ENCODE results near the gene TBCD.

The TBCD gene

GRCh38 chr17:82881900-82882714, 130.2 kb downstream of the TBCD start:
- Histone ChIP-seq H3K27ac (ENCODE audit: low read length) (no peak overlapping the region), H3K4me2 (ENCODE audit: low read depth, low read length) (no peak overlapping the region), H3K9ac (ENCODE audit: low read length) (no peak overlapping the region), H3K4me1 (ENCODE audit: low read length) (no peaks in the 10 kb centered on the region), H2AFZ (ENCODE audit: low read length) (no peak overlapping the region), H3K4me3 (ENCODE audit: low read length) (no peak overlapping the region), H3K36me3 (replicated peaks; ENCODE audit: insufficient read depth, low read length) (no peaks in the 10 kb centered on the region), H3K27me3 (replicated peaks; ENCODE audit: insufficient read depth, low read length) (no peaks in the 10 kb centered on the region), H3K9me3 (replicated peaks; ENCODE audit: insufficient read depth, low read length) (no peaks in the 10 kb centered on the region), H3F3A (ENCODE audit: insufficient read depth, low read length) (no peaks in the 10 kb centered on the region), H3K9me2 (replicated peaks; ENCODE audit: insufficient read depth, low read length) (no peaks in the 10 kb centered on the region), H4K20me1 (ENCODE audit: insufficient read depth, low read length) (no peaks in the 10 kb centered on the region), H3K79me2 (ENCODE audit: low read length) (peaks cover 17% of the 10 kb centered on the region; the same call in 1 of the 2 replicates)
- no peak for DNase-seq
- TF ChIP-seq EZH2 (optimal IDR thresholded peaks at IDR 0.05; ENCODE audit: low read depth, low read length) (no peak), EZH2phosphoT487 (IDR thresholded peaks at IDR 0.05; ENCODE audit: low read length) (no peak), CTCF (IDR thresholded peaks at IDR 0.05; ENCODE audit: low read length) (no peak)

- Histone ChIP-seq H3K4me1 (ENCODE audit: low read length) (no peaks in the 10 kb centered on the region), H3K9me2 (replicated peaks; ENCODE audit: insufficient read depth, low read length) (no peaks in the 10 kb centered on the region), H4K20me1 (ENCODE audit: insufficient read depth, low read length) (no peaks in the 10 kb centered on the region), H3F3A (ENCODE audit: insufficient read depth, low read length) (no peaks in the 10 kb centered on the region), H3K79me2 (ENCODE audit: low read length) (peaks cover 17% of the 10 kb centered on the region; the same call in 1 of the 2 replicates), H2AFZ (ENCODE audit: low read length) (no peak overlapping the region), H3K4me2 (ENCODE audit: low read depth, low read length) (no peak overlapping the region), H3K4me3 (ENCODE audit: low read length) (no peak overlapping the region), H3K27me3 (replicated peaks; ENCODE audit: insufficient read depth, low read length) (no peaks in the 10 kb centered on the region), H3K9ac (ENCODE audit: low read length) (no peak overlapping the region), H3K36me3 (replicated peaks; ENCODE audit: insufficient read depth, low read length) (no peaks in the 10 kb centered on the region), H3K27ac (ENCODE audit: low read length) (no peak overlapping the region), H3K9me3 (replicated peaks; ENCODE audit: insufficient read depth, low read length) (no peaks in the 10 kb centered on the region)
- DNase-seq: no peak
- TF ChIP-seq EZH2 (optimal IDR thresholded peaks at IDR 0.05; ENCODE audit: low read depth, low read length) (no peak), EZH2phosphoT487 (IDR thresholded peaks at IDR 0.05; ENCODE audit: low read length) (no peak), CTCF (IDR thresholded peaks at IDR 0.05; ENCODE audit: low read length) (no peak)
Measured at GRCh38 chr17:82882715-82883418, 131.0 kb downstream of the TBCD start.

GRCh38 chr17:82883419-82884031, 131.7 kb downstream of the TBCD start:
- DNase-seq: no peak
- Histone ChIP-seq H3K9me3 (replicated peaks; ENCODE audit: insufficient read depth, low read length) (no peaks in the 10 kb centered on the region), H3K27ac (ENCODE audit: low read length) (no peak overlapping the region), H3F3A (ENCODE audit: insufficient read depth, low read length) (no peaks in the 10 kb centered on the region), H3K4me3 (ENCODE audit: low read length) (no peak overlapping the region), H4K20me1 (ENCODE audit: insufficient read depth, low read length) (no peaks in the 10 kb centered on the region), H3K79me2 (ENCODE audit: low read length) (peaks cover 16% of the 10 kb centered on the region; the same call in 1 of the 2 replicates), H3K36me3 (replicated peaks; ENCODE audit: insufficient read depth, low read length) (no peaks in the 10 kb centered on the region), H3K9ac (ENCODE audit: low read length) (no peak overlapping the region), H3K9me2 (replicated peaks; ENCODE audit: insufficient read depth, low read length) (no peaks in the 10 kb centered on the region), H3K27me3 (replicated peaks; ENCODE audit: insufficient read depth, low read length) (no peaks in the 10 kb centered on the region), H3K4me2 (ENCODE audit: low read depth, low read length) (no peak overlapping the region), H3K4me1 (ENCODE audit: low read length) (no peaks in the 10 kb centered on the region), H2AFZ (ENCODE audit: low read length) (no peak overlapping the region)
- TF ChIP-seq EZH2phosphoT487 (IDR thresholded peaks at IDR 0.05; ENCODE audit: low read length) (no peak), EZH2 (optimal IDR thresholded peaks at IDR 0.05; ENCODE audit: low read depth, low read length) (no peak), CTCF (IDR thresholded peaks at IDR 0.05; ENCODE audit: low read length) (no peak)
